ENCODE results near the gene MGMT. TPM values are rescaled to one million over a fixed set of nuclear protein-coding genes. Genes with fewer than 3 reads are reported as not detected.
A peak's percentile ranks its signal among the peaks of the same experiment; 100 is the strongest.

MGMT gene
- total and polyA plus RNA-seq, 2 donors (not counting 1 experiment from before 2014, with no cell fraction given): 1.9 to 29.1 TPM

- H3K79me2 ChIP-seq (ENCODE audit: control insufficient read depth, insufficient read depth, low read length): no peaks in the 10 kb centered on the region
- H3K27me3 ChIP-seq (ENCODE audit: control insufficient read depth, insufficient read depth, low read length): no peaks in the 10 kb centered on the region
- H3K9me3 ChIP-seq (ENCODE audit: control insufficient read depth, insufficient read depth, low read depth, low read length): no peaks in the 10 kb centered on the region
- TF ChIP-seq CTCF (conservative IDR thresholded peaks at IDR 0.05 in 1 of 2, IDR thresholded peaks at IDR 0.05 in 1 of 2; ENCODE audit: low read depth in 1 of 2, low read length in 2 of 2): no peak
- TF ChIP-seq EZH2 (IDR thresholded peaks at IDR 0.05; ENCODE audit: low read length, missing control alignments): no peak
- no peak overlapping the region for H3K27ac ChIP-seq (ENCODE audit: insufficient read depth, low read length)
- no peak overlapping the region for H3K9ac ChIP-seq (ENCODE audit: insufficient read depth, low read length)
- H3K4me2 ChIP-seq (ENCODE audit: extremely low read depth, insufficient read depth, low read length): no peak overlapping the region
- H3K4me3 ChIP-seq (replicated peaks in 1 of 4; ENCODE audit: control extremely low read depth in 1 of 4, insufficient read depth in 1 of 4, low read depth in 3 of 4, low read length in 4 of 4): no peak overlapping the region
- no peaks in the 10 kb centered on the region for H3K36me3 ChIP-seq (ENCODE audit: control insufficient read depth, insufficient read depth, low read length)
- no peak for DNase-seq (ENCODE audit: low read depth in 2 of 2)
- no peak overlapping the region for H2AFZ ChIP-seq (ENCODE audit: low read length)
- H3K4me1 ChIP-seq (ENCODE audit: control insufficient read depth, extremely low read depth, insufficient read depth, low read length): no peaks in the 10 kb centered on the region
- no peaks in the 10 kb centered on the region for H4K20me1 ChIP-seq (ENCODE audit: control insufficient read depth, extremely low read depth, insufficient read depth, low read length)
These were observed 150.7 kb downstream of the MGMT start for GRCh38 chr10:129617768-129618167.

GRCh38 chr10:129621062-129621461 is 154.0 kb downstream of the MGMT start:
- Histone ChIP-seq H3K4me1 (ENCODE audit: control insufficient read depth, extremely low read depth, insufficient read depth, low read length) (no peaks in the 10 kb centered on the region), H3K79me2 (ENCODE audit: control insufficient read depth, insufficient read depth, low read length) (no peaks in the 10 kb centered on the region), H3K4me2 (ENCODE audit: extremely low read depth, insufficient read depth, low read length) (no peak overlapping the region), H3K36me3 (ENCODE audit: control insufficient read depth, insufficient read depth, low read length) (no peaks in the 10 kb centered on the region), H3K27ac (ENCODE audit: insufficient read depth, low read length) (no peak overlapping the region), H3K9me3 (ENCODE audit: control insufficient read depth, insufficient read depth, low read depth, low read length) (no peaks in the 10 kb centered on the region), H3K9ac (ENCODE audit: insufficient read depth, low read length) (no peak overlapping the region), H2AFZ (ENCODE audit: low read length) (no peak overlapping the region), H3K27me3 (ENCODE audit: control insufficient read depth, insufficient read depth, low read length) (no peaks in the 10 kb centered on the region), H3K4me3 (replicated peaks in 1 of 4; ENCODE audit: control extremely low read depth in 1 of 4, insufficient read depth in 1 of 4, low read depth in 3 of 4, low read length in 4 of 4) (no peak overlapping the region), H4K20me1 (ENCODE audit: control insufficient read depth, extremely low read depth, insufficient read depth, low read length) (no peaks in the 10 kb centered on the region)
- no peak for DNase-seq (ENCODE audit: low read depth in 2 of 2)
- TF ChIP-seq CTCF (conservative IDR thresholded peaks at IDR 0.05 in 1 of 2, IDR thresholded peaks at IDR 0.05 in 1 of 2; ENCODE audit: low read depth in 1 of 2, low read length in 2 of 2) (no peak), EZH2 (IDR thresholded peaks at IDR 0.05; ENCODE audit: low read length, missing control alignments) (no peak)

- Histone ChIP-seq H3K27me3 (ENCODE audit: control insufficient read depth, insufficient read depth, low read length) (no peaks in the 10 kb centered on the region), H3K36me3 (ENCODE audit: control insufficient read depth, insufficient read depth, low read length) (no peaks in the 10 kb centered on the region), H3K4me2 (ENCODE audit: extremely low read depth, insufficient read depth, low read length) (no peak overlapping the region), H3K4me1 (ENCODE audit: control insufficient read depth, extremely low read depth, insufficient read depth, low read length) (no peaks in the 10 kb centered on the region), H2AFZ (ENCODE audit: low read length) (no peak overlapping the region), H3K27ac (ENCODE audit: insufficient read depth, low read length) (no peak overlapping the region), H3K9ac (ENCODE audit: insufficient read depth, low read length) (no peak overlapping the region), H3K4me3 (replicated peaks in 1 of 4; ENCODE audit: control extremely low read depth in 1 of 4, insufficient read depth in 1 of 4, low read depth in 3 of 4, low read length in 4 of 4) (no peak overlapping the region), H3K9me3 (ENCODE audit: control insufficient read depth, insufficient read depth, low read depth, low read length) (no peaks in the 10 kb centered on the region), H4K20me1 (ENCODE audit: control insufficient read depth, extremely low read depth, insufficient read depth, low read length) (no peaks in the 10 kb centered on the region), H3K79me2 (ENCODE audit: control insufficient read depth, insufficient read depth, low read length) (no peaks in the 10 kb centered on the region)
- DNase-seq (ENCODE audit: low read depth in 2 of 2): peak; percentile 14 to 21
- TF ChIP-seq EZH2 (IDR thresholded peaks at IDR 0.05; ENCODE audit: low read length, missing control alignments) (no peak), CTCF (conservative IDR thresholded peaks at IDR 0.05 in 1 of 2, IDR thresholded peaks at IDR 0.05 in 1 of 2; ENCODE audit: low read depth in 1 of 2, low read length in 2 of 2) (no peak)
These were observed 154.7 kb downstream of the MGMT start for GRCh38 chr10:129621693-129622092.

Data from fibroblast of lung (primary cell).